ENCODE results near the gene CDK9. TPM values are rescaled to one million over a fixed set of nuclear protein-coding genes. Genes with fewer than 3 reads are reported as not detected.
"Not testable (repeated sequence)": the region's sequence is repeated elsewhere in the genome, so short reads cannot be mapped to it uniquely, and the experiment has no call there.

Gene CDK9
- total and polyA plus RNA-seq, 2 experiments from 2014 or later, result 58.5 to 84.3 TPM

GRCh38 chr9:127780126-127780885 lies 5.5 kb upstream of the CDK9 start:
- peak; percentile 10 for ATAC-seq
- Histone ChIP-seq H3F3A (replicated peaks; ENCODE audit: low read depth) (0 out of 2 replicates have a peak, but pooled peaks cover 16% of the 10 kb centered on the region), H2AFZ (0 out of 2 replicates have a peak overlapping the region, but pooled peaks have one; percentile 56), H3K4me2 (no peak overlapping the region), H3K9me2 (ENCODE audit: insufficient read depth) (no peaks in the 10 kb centered on the region), H3K27me3 (ENCODE audit: insufficient read depth) (no peaks in the 10 kb centered on the region), H3K4me1 (ENCODE audit: insufficient read depth) (peaks cover 5% of the 10 kb centered on the region; the same call in 1 of the 2 replicates), H3K36me3 (ENCODE audit: insufficient read depth) (no peaks in the 10 kb centered on the region), H4K20me1 (replicated peaks; ENCODE audit: insufficient read depth) (no peaks in the 10 kb centered on the region), H3K79me2 (replicated peaks; ENCODE audit: insufficient read depth) (no peaks in the 10 kb centered on the region), H3K4me3 (no peak overlapping the region), H3K27ac (ENCODE audit: low read depth) (no peak overlapping the region)
- H3K27ac Mint-ChIP-seq, result no peak overlapping the region
- H3K27me3 Mint-ChIP-seq (ENCODE audit: insufficient read depth, low read depth, poor library complexity), result peaks cover 12% of the 10 kb centered on the region
- H3K4me3 Mint-ChIP-seq, result no peak overlapping the region
- H3K9me3 Mint-ChIP-seq, result peaks cover 2% of the 10 kb centered on the region; the same call in 1 of the 3 replicates
- peak in 1 of 2 experiments; percentile 12; a peak in 1 of 4 replicates for TF ChIP-seq CTCF (conservative IDR thresholded peaks at IDR 0.05; ENCODE audit: low read depth in 2 of 2)
- TF ChIP-seq POLR2AphosphoS5 (IDR thresholded peaks at IDR 0.05; ENCODE audit: low read depth), result no peak
- no peaks in the 10 kb centered on the region; the same call in 2 of the 3 replicates for H3K36me3 Mint-ChIP-seq (ENCODE audit: low read depth)
- H3K4me1 Mint-ChIP-seq, result peaks cover 29% of the 10 kb centered on the region
- no peak for DNase-seq (ENCODE audit: low spot score)

GRCh38 chr9:127780909-127781308 lies 4.9 kb upstream of the CDK9 start:
- H3K9me2 ChIP-seq (ENCODE audit: insufficient read depth); ATAC-seq; DNase-seq (ENCODE audit: low spot score); H3K4me2 ChIP-seq; H3K27me3 ChIP-seq (ENCODE audit: insufficient read depth); H3K4me3 ChIP-seq; H3K4me3 Mint-ChIP-seq; H3K4me1 ChIP-seq (ENCODE audit: insufficient read depth); H3K36me3 Mint-ChIP-seq (ENCODE audit: low read depth); H3K27ac Mint-ChIP-seq; H2AFZ ChIP-seq; H3K27ac ChIP-seq (ENCODE audit: low read depth); H4K20me1 ChIP-seq (replicated peaks; ENCODE audit: insufficient read depth); H3K9me3 Mint-ChIP-seq; H3K36me3 ChIP-seq (ENCODE audit: insufficient read depth); H3K79me2 ChIP-seq (replicated peaks; ENCODE audit: insufficient read depth): not testable (repeated sequence)
- Mint-ChIP-seq H3K27me3 (ENCODE audit: insufficient read depth, low read depth, poor library complexity) (peaks cover 12% of the 10 kb centered on the region), H3K4me1 (peaks cover 29% of the 10 kb centered on the region)
- H3F3A ChIP-seq (replicated peaks; ENCODE audit: low read depth), result 0 out of 2 replicates have a peak, but pooled peaks cover 16% of the 10 kb centered on the region

GRCh38 chr9:127781806-127782205 lies 4.0 kb upstream of the CDK9 start:
- no peak overlapping the region for H3K27ac ChIP-seq (ENCODE audit: low read depth)
- ATAC-seq, result no peak
- H2AFZ ChIP-seq, result no peak overlapping the region
- no peaks in the 10 kb centered on the region for H3K36me3 ChIP-seq (ENCODE audit: insufficient read depth)
- H3K4me3 ChIP-seq, result no peak overlapping the region
- H4K20me1 ChIP-seq (replicated peaks; ENCODE audit: insufficient read depth), result peaks cover under 1% of the 10 kb centered on the region; the same call in 1 of the 2 replicates
- no peak for DNase-seq (ENCODE audit: low spot score)
- peaks cover 6% of the 10 kb centered on the region for H3K79me2 ChIP-seq (replicated peaks; ENCODE audit: insufficient read depth)
- peaks cover 24% of the 10 kb centered on the region for H3K4me1 Mint-ChIP-seq
- H3K27me3 ChIP-seq (ENCODE audit: insufficient read depth), result no peaks in the 10 kb centered on the region
- peaks cover 2% of the 10 kb centered on the region; the same call in 1 of the 3 replicates for H3K9me3 Mint-ChIP-seq
- no peak overlapping the region for H3K27ac Mint-ChIP-seq
- H3F3A ChIP-seq (replicated peaks; ENCODE audit: low read depth), result peaks cover 15% of the 10 kb centered on the region; the same call in 1 of the 2 replicates
- no peak overlapping the region for H3K4me2 ChIP-seq
- H3K36me3 Mint-ChIP-seq (ENCODE audit: low read depth), result peaks cover 4% of the 10 kb centered on the region
- no peak overlapping the region for H3K4me3 Mint-ChIP-seq
- H3K4me1 ChIP-seq (ENCODE audit: insufficient read depth), result peaks cover 5% of the 10 kb centered on the region; the same call in 1 of the 2 replicates
- H3K27me3 Mint-ChIP-seq (ENCODE audit: insufficient read depth, low read depth, poor library complexity), result peaks cover 16% of the 10 kb centered on the region
- H3K9me2 ChIP-seq (ENCODE audit: insufficient read depth), result no peaks in the 10 kb centered on the region
- TF ChIP-seq STAT1 (IDR thresholded peaks at IDR 0.05; ENCODE audit: unreplicated experiment) (no peak), CREB1 (CRISPR knock-in tag; IDR thresholded peaks at IDR 0.05; ENCODE audit: low read depth) (no peak), EZH2 (IDR thresholded peaks at IDR 0.05; ENCODE audit: low read depth, unreplicated experiment) (no peak), ZNF462 (CRISPR knock-in tag; IDR thresholded peaks at IDR 0.05) (no peak), POLR2AphosphoS5 (IDR thresholded peaks at IDR 0.05; ENCODE audit: low read depth) (no peak)
